Astrocyte (in vitro differentiated cells and primary cell): ENCODE measurements around the gene ANKS1A.

Experiments used
- EZH2 ChIP-seq: IDR thresholded peaks from 2 replicates; pipeline ENCODE4 v1.6.1; 2012; ENCODE audit warnings: mild to moderate bottlenecking, low read length, inconsistent platforms; ENCODE audit not compliant: insufficient read depth
- TF ChIP-seq, protein P1 (sequence below): IDR thresholded peaks from 2 replicates; pipeline ENCODE4 v1.5.1; 2011; ENCODE audit warnings: low read depth, mild to moderate bottlenecking, inconsistent platforms, low read length, moderate library complexity; ENCODE audit not compliant: insufficient read depth

DNA sequence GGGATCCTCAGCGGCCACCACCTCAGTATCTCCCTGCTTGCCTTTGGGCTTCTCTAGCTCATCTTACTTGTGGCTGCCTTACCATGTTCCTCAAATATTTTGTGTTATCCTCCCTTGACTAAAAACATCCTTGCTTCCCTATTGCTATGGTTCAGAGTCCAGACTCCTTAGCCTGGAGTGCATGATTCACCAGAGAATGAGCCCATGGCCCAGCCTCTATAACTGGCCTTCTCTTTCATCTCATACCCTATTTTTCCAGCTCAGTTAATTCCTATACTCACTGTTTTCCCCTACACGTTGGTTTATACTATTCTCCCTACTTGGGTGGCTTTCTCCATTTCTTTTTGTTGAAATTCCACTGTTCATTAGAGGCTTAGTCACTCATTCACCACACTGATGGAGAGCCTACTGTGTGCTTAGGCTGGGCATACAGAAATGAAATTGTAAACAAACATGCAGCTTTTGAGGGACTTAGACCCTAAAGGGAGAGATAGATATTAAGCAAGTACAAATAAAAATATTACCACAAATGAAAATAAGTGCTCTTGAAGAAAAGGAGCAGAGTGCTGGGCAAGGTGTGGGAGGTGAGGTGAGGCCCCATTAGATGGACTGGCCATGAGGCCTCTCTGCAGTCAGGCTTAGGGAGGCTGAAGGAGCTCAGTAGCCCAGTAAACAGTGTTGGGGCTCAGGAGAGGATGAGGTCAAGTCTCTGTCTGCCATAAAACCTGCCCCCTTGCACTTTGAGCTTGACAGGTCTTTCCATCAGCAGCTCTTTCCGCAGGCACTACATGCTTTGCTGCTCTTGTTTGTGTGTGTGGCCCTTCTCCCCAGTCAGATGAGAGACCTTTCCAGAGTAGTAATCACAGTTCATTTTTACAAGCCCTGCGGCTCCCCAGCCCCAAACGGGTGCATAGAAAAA, 142.8 kb downstream of the ANKS1A start:
- TF ChIP-seq, protein P1, sequence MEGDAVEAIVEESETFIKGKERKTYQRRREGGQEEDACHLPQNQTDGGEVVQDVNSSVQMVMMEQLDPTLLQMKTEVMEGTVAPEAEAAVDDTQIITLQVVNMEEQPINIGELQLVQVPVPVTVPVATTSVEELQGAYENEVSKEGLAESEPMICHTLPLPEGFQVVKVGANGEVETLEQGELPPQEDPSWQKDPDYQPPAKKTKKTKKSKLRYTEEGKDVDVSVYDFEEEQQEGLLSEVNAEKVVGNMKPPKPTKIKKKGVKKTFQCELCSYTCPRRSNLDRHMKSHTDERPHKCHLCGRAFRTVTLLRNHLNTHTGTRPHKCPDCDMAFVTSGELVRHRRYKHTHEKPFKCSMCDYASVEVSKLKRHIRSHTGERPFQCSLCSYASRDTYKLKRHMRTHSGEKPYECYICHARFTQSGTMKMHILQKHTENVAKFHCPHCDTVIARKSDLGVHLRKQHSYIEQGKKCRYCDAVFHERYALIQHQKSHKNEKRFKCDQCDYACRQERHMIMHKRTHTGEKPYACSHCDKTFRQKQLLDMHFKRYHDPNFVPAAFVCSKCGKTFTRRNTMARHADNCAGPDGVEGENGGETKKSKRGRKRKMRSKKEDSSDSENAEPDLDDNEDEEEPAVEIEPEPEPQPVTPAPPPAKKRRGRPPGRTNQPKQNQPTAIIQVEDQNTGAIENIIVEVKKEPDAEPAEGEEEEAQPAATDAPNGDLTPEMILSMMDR = no peak
- no peak for TF ChIP-seq EZH2
